Suppressor macrophage (primary cell): ENCODE measurements around the gene NIPAL3.
A peak's percentile ranks its signal among the peaks of the same experiment; 100 is the strongest.

Source experiments
- DNase-seq, 4 experiments: peaks; one replicate each; pipeline ENCODE4 v3.0.0-alpha.2; 2020 to 2022

NIPAL3 gene

GRCh38 chr1:24391882-24392603, 23.6 kb upstream of the NIPAL3 start:
- DNase-seq = peak; percentile 50 to 65 (median 60)

- no peak for DNase-seq
Observed at GRCh38 chr1:24392604-24392946, 23.0 kb upstream of the NIPAL3 start.

GRCh38 chr1:24392982-24393650, 22.5 kb upstream of the NIPAL3 start:
- DNase-seq = no peak

GRCh38 chr1:24393892-24394291, 21.7 kb upstream of the NIPAL3 start:
- no peak for DNase-seq

GRCh38 chr1:24400065-24400464, 15.5 kb upstream of the NIPAL3 start:
- DNase-seq = no peak

- no peak for DNase-seq
Observed at GRCh38 chr1:24403806-24404205, 11.8 kb upstream of the NIPAL3 start.

GRCh38 chr1:24406788-24407187, 8.8 kb upstream of the NIPAL3 start:
- DNase-seq = no peak

GRCh38 chr1:24409535-24409934, 6.1 kb upstream of the NIPAL3 start:
- DNase-seq = no peak

GRCh38 chr1:24410750-24411149, 4.9 kb upstream of the NIPAL3 start:
- no peak for DNase-seq

- DNase-seq = peak in 2 of 4 experiments; percentile 23 to 48
Observed at GRCh38 chr1:24411963-24412362, 3.6 kb upstream of the NIPAL3 start.

GRCh38 chr1:24412408-24412807, 3.2 kb upstream of the NIPAL3 start:
- no peak for DNase-seq

GRCh38 chr1:24413350-24414163, 2.0 kb upstream of the NIPAL3 start, which contains the start of gene STPG1:
Gene STPG1 (minus strand): TSS chr1:24413782. CDS start chr1:24401388, 12,394 bp downstream.
- DNase-seq = peak; percentile 88 to 97 (median 90)

GRCh38 chr1:24414775-24415333, 748 bp upstream of the NIPAL3 start:
- DNase-seq = no peak

- DNase-seq = peak in 3 of 4 experiments; percentile 26 to 39 (median 34)
Observed at GRCh38 chr1:24415910-24416665, 486 bp downstream of the NIPAL3 start.

- DNase-seq = peak in 1 of 4 experiments; percentile 14
Observed at GRCh38 chr1:24416666-24417391, 1.2 kb downstream of the NIPAL3 start.

GRCh38 chr1:24417681-24418080, 2.1 kb downstream of the NIPAL3 start:
- no peak for DNase-seq

GRCh38 chr1:24418898-24419628, 3.5 kb downstream of the NIPAL3 start:
- DNase-seq = peak; percentile 29 to 51 (median 44)

- peak in 3 of 4 experiments; percentile 26 to 44 (median 34) for DNase-seq
Observed at GRCh38 chr1:24420547-24420946, 4.9 kb downstream of the NIPAL3 start.

- DNase-seq = peak in 1 of 4 experiments; percentile 4
Observed at GRCh38 chr1:24421502-24421901, 5.9 kb downstream of the NIPAL3 start.

- DNase-seq = no peak
Observed at GRCh38 chr1:24424207-24424606, 8.6 kb downstream of the NIPAL3 start.

- DNase-seq = no peak
Observed at GRCh38 chr1:24424990-24425389, 9.4 kb downstream of the NIPAL3 start.
